GM10847 (cell line): ENCODE measurements around the gene SMIM33.

Experiments
- POLR2A ChIP-seq: IDR thresholded peaks from 2 replicates; pipeline ENCODE4 v1.6.1; 2011; ENCODE audit not compliant: insufficient read length; ENCODE audit errors: extremely low read depth

Gene SMIM33

GRCh38 chr5:139451878-139452660 lies 18.7 kb upstream of the SMIM33 start:
- no peak for TF ChIP-seq POLR2A

DNA sequence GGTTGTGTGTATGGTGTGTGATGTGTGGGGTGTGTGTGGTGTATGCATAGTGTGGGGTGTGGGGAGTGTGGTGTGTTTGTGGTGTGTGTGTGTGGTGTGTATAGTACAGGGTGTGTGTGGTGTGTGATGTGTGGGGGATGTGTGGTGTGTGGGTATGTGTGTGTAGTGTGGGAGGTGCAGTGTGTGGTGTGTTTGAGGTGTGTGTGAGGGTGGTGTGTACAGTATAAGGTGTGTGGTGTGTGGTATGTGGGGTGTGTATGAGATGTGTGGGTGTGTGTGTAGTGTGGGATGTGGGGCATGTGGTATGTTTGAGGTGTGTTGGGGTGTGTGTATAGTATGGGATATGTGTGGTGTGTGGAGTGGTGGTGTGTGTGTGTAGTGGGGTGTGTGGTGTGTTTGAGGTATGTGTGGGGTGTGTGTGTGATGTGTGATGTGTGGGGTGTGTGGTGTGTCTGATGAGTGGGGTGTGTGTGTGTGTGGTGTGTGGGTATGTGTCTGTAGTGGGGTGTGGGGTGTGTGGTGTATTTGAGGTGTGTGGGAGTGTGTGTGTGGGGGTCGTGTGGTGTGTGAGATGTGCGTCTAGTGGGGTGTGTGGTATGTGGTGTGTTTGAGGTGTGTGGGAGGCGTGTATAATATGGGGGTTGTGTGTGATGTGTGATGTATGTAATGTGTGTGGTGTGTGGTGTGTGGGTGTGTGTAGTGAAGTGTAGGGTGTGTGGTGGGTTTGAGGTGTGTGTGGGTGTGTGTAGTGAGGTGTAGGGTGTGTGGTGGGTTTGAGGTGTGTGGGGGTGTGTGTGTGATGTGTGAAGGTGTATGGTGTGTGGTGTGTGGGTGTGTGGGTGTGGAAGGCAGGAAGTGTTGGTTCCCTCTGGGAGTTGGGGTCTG lies 16.9 kb upstream of the SMIM33 start:
- no peak for TF ChIP-seq POLR2A

GRCh38 chr5:139454568-139455290 lies 16.1 kb upstream of the SMIM33 start:
- TF ChIP-seq POLR2A: no peak

- no peak for TF ChIP-seq POLR2A
Measured at GRCh38 chr5:139456776-139457175, 14.0 kb upstream of the SMIM33 start.

- no peak for TF ChIP-seq POLR2A
Measured at GRCh38 chr5:139457241-139457640, 13.6 kb upstream of the SMIM33 start.

DNA sequence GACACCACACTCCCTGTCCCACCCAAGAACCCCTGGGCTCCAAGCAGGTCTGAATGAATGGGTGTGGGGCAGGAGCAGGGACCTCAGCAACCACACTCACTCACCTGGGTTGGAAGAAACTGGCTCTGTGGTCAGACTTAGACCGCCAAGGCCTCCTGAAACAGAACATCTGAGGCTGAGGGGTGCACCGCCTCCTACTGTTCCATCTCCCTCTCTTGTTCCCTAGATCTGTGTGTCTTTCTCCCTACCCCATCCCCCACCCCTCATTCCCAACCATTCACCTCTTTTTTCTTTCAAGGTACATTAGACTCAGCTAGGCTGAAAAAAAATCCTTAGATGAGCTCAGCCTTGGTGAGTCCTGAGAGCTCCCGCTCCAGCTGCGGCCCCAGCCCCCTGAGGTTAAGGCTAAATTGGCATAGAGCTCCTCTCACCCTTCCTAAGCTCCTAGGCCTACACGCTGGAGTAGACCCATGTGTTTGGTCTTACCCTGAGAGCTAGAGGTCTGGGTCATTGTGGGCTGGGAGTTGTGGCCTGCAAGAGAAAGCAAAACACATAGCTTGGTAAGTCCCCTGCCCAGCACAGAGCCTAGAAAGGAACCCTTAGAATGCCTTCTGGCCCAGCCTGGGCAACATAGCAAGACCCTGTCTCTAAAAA lies 13.0 kb upstream of the SMIM33 start:
- TF ChIP-seq POLR2A: no peak

DNA sequence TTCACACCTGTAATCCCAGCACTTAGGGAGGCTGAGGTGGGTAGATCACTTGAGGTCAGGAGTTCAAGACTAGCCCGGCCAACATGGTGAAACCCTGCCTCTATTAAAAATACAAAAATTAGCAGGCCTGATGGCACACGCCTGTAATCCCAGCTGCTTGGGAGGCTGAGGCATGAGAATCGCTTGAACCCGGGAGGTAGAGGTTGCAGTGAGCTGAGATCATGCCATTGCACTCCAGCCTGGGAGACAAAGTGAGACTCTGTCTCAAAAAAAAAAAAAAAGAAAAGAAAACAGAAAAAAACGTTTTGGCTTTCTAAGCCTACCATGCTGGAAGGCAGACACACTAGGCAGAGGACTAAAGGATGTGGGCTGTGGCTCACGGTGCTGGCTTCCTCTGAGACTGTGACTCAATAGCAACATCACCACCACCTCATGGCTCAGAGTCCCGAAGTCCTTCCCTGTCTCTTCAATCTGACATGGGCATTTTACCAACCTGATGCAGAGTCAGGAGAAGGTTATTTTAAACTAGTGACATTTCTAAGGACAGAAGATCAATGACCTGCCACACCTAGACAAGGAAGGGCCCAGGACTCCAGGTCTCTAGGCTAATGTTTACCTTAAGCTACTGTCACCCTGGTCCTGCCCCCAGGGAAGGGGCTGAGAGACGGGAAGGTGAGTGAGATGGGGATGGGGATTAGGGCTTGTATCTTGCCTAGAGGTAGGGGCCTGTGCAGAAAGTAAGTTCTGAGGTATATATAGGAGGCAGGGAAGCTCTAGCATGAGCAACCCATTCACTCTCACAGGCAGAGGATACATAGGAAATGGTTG lies 12.0 kb upstream of the SMIM33 start:
- no peak for TF ChIP-seq POLR2A

GRCh38 chr5:139459451-139459934 lies 11.3 kb upstream of the SMIM33 start:
- no peak for TF ChIP-seq POLR2A

DNA sequence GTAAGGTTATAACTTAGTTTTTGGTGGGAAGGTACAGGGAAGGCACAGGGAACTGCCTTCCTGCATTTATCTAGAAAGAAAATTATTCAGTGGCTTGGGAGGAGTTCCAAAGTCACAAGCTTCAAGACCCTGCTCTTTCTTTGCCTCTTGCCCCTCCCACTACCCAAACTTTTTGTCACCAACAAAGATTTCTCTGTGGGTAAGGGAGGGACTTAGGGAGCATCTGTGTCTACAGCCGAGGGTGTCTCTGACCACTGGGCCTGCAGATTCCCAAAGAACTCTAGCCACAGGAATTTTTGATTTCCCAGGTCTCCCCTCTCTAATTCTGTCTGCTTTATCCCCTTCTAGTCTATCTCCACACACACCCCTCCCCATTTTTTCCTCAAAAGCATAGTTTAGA lies 10.3 kb upstream of the SMIM33 start:
- no peak for TF ChIP-seq POLR2A

- TF ChIP-seq POLR2A: no peak
Measured at GRCh38 chr5:139461176-139461575, 9.6 kb upstream of the SMIM33 start.

GRCh38 chr5:139461698-139462097 lies 9.1 kb upstream of the SMIM33 start:
- no peak for TF ChIP-seq POLR2A

GRCh38 chr5:139462586-139463276 lies 8.1 kb upstream of the SMIM33 start, which contains the start of gene ECSCR:
ECSCR (minus strand) TSS chr5:139462743; CDS start chr5:139462670, 73 bp downstream.
- TF ChIP-seq POLR2A: no peak

- no peak for TF ChIP-seq POLR2A
Measured at GRCh38 chr5:139468421-139468931, 2.3 kb upstream of the SMIM33 start.
